ENCODE results near the gene CCDC61.

The CCDC61 gene

DNA sequence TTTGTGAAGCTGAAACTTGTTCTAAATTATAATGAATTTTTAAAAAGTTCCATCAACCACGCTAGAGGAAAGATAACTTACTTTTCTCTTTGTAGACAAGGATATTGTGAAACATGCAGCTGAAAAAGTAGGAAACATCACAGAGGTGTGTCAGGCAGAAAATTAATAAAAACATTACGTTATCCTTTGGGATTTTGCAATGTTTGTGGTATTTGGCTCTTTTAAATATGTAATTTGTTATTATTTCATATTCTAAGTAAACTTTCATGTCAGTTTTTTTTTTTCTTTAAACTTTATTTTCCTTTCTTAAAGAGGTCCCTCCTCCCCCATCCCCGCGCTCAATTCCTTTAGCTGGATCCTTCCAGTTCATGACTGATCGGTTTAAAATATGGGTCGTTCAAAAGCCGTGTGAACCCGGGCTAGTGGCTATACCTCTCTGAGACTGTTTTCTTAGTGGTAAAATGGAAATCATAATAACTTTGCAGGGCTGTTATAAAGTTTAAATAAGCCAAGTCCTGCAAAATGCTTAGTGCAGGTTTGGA lies 740 bp upstream of the CCDC61 start:
- Histone ChIP-seq H3K27me3 (ENCODE audit: control insufficient read depth, insufficient read depth, low read length) (no peaks in the 10 kb centered on the region), H3K4me3 (ENCODE audit: low read depth, low read length) (peak overlapping the region; percentile 99), H3K4me2 (ENCODE audit: low read length) (peak overlapping the region; percentile 100), H2AFZ (peak overlapping the region; percentile 85), H3K36me3 (ENCODE audit: control insufficient read depth, insufficient read depth, low read length) (no peaks in the 10 kb centered on the region), H3K79me2 (peaks cover 16% of the 10 kb centered on the region), H3K9me3 (ENCODE audit: control insufficient read depth, low read length) (no peaks in the 10 kb centered on the region), H3K9ac (no peak overlapping the region), H3K27ac (no peak overlapping the region), H3K4me1 (no peaks in the 10 kb centered on the region)
- TF ChIP-seq, protein P1, sequence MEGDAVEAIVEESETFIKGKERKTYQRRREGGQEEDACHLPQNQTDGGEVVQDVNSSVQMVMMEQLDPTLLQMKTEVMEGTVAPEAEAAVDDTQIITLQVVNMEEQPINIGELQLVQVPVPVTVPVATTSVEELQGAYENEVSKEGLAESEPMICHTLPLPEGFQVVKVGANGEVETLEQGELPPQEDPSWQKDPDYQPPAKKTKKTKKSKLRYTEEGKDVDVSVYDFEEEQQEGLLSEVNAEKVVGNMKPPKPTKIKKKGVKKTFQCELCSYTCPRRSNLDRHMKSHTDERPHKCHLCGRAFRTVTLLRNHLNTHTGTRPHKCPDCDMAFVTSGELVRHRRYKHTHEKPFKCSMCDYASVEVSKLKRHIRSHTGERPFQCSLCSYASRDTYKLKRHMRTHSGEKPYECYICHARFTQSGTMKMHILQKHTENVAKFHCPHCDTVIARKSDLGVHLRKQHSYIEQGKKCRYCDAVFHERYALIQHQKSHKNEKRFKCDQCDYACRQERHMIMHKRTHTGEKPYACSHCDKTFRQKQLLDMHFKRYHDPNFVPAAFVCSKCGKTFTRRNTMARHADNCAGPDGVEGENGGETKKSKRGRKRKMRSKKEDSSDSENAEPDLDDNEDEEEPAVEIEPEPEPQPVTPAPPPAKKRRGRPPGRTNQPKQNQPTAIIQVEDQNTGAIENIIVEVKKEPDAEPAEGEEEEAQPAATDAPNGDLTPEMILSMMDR (IDR thresholded peaks at IDR 0.05), result no peak

DNA sequence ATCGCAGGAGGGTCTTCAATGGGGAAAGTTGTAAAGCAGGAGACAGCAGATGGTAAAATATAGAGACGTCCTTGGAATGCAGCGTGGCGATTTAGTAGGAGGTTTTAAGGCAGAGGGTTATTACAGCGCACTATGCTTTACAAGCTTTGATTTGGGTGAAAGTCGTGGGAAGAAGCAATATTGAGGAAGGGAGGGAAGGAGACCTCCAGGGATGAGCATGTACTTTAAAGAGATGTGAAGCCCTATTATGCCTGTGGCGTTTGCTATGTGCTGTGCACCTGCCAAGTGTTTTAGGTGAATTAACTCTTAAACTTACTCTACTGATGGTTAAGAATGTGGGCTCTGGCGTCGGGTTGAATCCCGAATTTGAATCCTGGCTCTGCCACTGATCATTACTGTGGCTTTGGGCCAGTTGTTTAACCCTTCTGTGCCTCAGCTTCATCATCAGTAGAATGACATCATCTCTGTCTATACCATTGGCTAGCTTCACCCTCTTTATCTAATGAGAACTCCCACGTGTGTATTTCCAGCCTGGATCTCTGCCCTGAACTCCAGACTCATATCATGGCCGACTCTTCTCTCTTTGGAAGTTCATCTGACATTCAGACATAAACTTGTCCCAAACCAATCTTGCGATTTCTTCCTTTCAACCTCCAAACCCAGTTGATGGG lies 583 bp downstream of the CCDC61 start:
- no peaks in the 10 kb centered on the region for H3K36me3 ChIP-seq (ENCODE audit: control insufficient read depth, insufficient read depth, low read length)
- H3K9me3 ChIP-seq (ENCODE audit: control insufficient read depth, low read length), result no peaks in the 10 kb centered on the region
- H3K4me1 ChIP-seq, result no peaks in the 10 kb centered on the region
- peak overlapping the region; percentile 90 for H2AFZ ChIP-seq
- peaks cover 18% of the 10 kb centered on the region for H3K79me2 ChIP-seq
- peak overlapping the region; percentile 99 for H3K4me2 ChIP-seq (ENCODE audit: low read length)
- TF ChIP-seq, protein P1 (IDR thresholded peaks at IDR 0.05), result no peak
- no peaks in the 10 kb centered on the region for H3K27me3 ChIP-seq (ENCODE audit: control insufficient read depth, insufficient read depth, low read length)
- H3K27ac ChIP-seq, result peak overlapping the region; percentile 67
- peak overlapping the region; percentile 78 for H3K9ac ChIP-seq
- H3K4me3 ChIP-seq (ENCODE audit: low read depth, low read length), result peak overlapping the region; percentile 99

DNA sequence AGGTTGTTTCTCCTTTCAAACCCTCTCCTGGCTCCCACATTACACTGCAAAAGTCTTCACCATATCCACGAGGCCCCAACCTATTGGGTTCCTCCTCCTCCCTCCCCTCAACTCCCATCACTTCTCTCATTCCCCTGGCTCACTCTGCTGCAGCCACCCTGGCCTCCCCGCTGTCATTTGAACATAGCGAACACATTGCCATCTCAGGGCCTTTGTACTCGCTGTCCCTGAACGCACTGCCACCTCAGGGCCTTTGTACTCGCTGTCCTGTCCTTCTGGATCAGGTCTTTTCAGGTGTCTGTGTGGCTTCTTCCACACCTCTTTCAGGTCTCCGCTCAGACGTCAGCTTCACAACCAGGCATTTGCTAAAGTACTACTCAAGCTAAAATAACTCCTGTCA lies 1.7 kb downstream of the CCDC61 start:
- no peak overlapping the region for H3K4me3 ChIP-seq (ENCODE audit: low read depth, low read length)
- H3K4me2 ChIP-seq (ENCODE audit: low read length), result no peak overlapping the region
- peaks cover 18% of the 10 kb centered on the region for H3K79me2 ChIP-seq
- no peaks in the 10 kb centered on the region for H3K36me3 ChIP-seq (ENCODE audit: control insufficient read depth, insufficient read depth, low read length)
- no peaks in the 10 kb centered on the region for H3K9me3 ChIP-seq (ENCODE audit: control insufficient read depth, low read length)
- H3K4me1 ChIP-seq, result no peaks in the 10 kb centered on the region
- H3K27ac ChIP-seq, result no peak overlapping the region
- no peaks in the 10 kb centered on the region for H3K27me3 ChIP-seq (ENCODE audit: control insufficient read depth, insufficient read depth, low read length)
- TF ChIP-seq, protein P1 (IDR thresholded peaks at IDR 0.05), result no peak
- H2AFZ ChIP-seq, result no peak overlapping the region
- no peak overlapping the region for H3K9ac ChIP-seq

DNA sequence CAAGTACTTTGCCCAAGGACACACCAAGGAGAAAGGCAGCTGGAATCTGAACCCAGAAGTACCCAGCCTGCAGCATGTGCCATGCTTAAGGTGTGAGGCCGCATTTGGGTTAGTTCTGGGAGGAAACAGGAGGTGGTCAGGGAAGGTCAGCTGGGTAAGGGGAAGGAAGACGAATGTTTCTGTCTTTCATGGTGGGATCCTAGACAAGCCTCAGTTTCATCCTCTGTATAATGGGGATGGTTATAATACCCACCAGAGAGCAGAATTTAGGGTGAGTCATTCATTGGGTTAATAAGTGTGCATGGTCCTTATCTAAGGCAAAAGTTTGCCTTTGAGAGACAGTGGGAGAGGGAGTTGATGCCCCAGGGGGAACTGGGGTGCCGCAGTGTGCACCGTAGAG lies 3.6 kb downstream of the CCDC61 start:
- H2AFZ ChIP-seq, result no peak overlapping the region
- H3K27ac ChIP-seq, result no peak overlapping the region
- H3K4me1 ChIP-seq, result no peaks in the 10 kb centered on the region
- no peak overlapping the region for H3K4me3 ChIP-seq (ENCODE audit: low read depth, low read length)
- no peaks in the 10 kb centered on the region for H3K36me3 ChIP-seq (ENCODE audit: control insufficient read depth, insufficient read depth, low read length)
- peaks cover 18% of the 10 kb centered on the region for H3K79me2 ChIP-seq
- H3K4me2 ChIP-seq (ENCODE audit: low read length), result no peak overlapping the region
- TF ChIP-seq, protein P1 (IDR thresholded peaks at IDR 0.05), result no peak
- H3K9ac ChIP-seq, result no peak overlapping the region
- H3K27me3 ChIP-seq (ENCODE audit: control insufficient read depth, insufficient read depth, low read length), result no peaks in the 10 kb centered on the region
- no peaks in the 10 kb centered on the region for H3K9me3 ChIP-seq (ENCODE audit: control insufficient read depth, low read length)

DNA sequence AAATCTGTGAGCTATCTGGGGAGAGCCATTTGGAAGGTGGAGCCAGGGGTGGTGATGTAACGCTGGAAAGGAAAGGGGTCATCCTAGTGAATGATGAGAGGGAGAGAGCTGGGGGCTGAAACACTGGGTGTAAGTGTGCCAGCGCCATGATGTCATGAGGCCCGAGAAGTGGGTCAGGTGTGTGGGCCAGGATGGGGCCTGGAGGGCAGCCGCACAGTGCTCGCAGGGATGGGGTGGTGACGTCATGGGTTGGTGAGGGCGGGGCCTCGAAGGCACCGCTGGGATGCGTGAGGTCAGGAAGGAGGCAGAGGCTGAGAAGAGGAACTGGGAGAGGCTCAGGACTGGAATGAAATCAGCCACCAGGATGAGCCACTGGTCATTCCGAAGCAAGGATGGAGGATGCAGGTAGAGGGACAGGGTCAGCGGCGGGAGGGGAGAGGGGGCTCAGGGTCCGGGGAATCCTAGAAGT lies 4.4 kb downstream of the CCDC61 start:
- Histone ChIP-seq H3K36me3 (ENCODE audit: control insufficient read depth, insufficient read depth, low read length) (no peaks in the 10 kb centered on the region), H3K4me3 (ENCODE audit: low read depth, low read length) (no peak overlapping the region), H3K9ac (no peak overlapping the region)

More for the DNA sequence above, 4.4 kb downstream of the CCDC61 start:
- TF ChIP-seq, protein P1 (IDR thresholded peaks at IDR 0.05), result no peak
- no peaks in the 10 kb centered on the region for H3K9me3 ChIP-seq (ENCODE audit: control insufficient read depth, low read length)
- H3K27ac ChIP-seq, result no peak overlapping the region
- H3K4me1 ChIP-seq, result no peaks in the 10 kb centered on the region
- no peaks in the 10 kb centered on the region for H3K27me3 ChIP-seq (ENCODE audit: control insufficient read depth, insufficient read depth, low read length)
- no peak overlapping the region for H3K4me2 ChIP-seq (ENCODE audit: low read length)
- peaks cover 18% of the 10 kb centered on the region for H3K79me2 ChIP-seq
- H2AFZ ChIP-seq, result no peak overlapping the region
